GM10847 (cell line): ENCODE data around the gene MGRN1.

Experiments
- POLR2A ChIP-seq: IDR thresholded peaks from 2 replicates; pipeline ENCODE4 v1.6.1; 2011; ENCODE audit not compliant: insufficient read length; ENCODE audit errors: extremely low read depth

MGRN1 gene

DNA sequence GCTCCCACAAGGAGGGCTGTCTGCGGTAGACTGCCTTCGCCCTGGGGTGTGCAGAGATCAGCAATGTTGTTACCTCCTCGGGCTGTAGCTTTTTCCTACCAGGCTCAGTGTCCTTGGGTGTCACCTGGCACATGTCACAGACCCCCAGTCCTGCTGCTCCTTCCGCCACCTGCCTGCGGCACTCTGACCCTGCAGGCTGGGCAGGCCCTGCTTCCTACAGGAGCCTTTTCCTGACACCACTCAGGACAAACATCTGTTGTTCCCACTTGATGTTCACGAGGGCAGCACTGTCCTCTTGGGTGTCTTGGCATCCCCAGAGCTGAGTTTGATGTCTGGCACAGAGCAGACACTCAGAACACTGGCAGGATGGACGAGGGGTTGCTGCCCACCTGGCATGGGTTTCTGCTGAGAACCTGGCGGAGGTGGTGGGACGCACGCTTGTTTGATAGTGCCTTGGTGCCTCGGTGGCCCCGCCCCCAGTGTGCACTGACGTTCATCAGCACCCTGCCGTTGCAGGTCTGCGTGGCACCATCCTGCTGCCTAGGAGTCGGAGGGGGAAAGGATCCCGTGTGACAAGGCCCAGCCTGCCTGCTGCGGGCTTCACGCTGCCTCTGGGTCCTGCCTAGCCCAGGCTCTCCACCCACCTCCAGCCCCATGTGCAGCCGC lies 42.0 kb downstream of the MGRN1 start:
- TF ChIP-seq POLR2A = no peak

GRCh38 chr16:4667203-4667963 lies 42.8 kb downstream of the MGRN1 start:
- no peak for TF ChIP-seq POLR2A

- no peak for TF ChIP-seq POLR2A
These were observed 43.8 kb downstream of the MGRN1 start for GRCh38 chr16:4668313-4668960.

- no peak for TF ChIP-seq POLR2A
These were observed 48.9 kb downstream of the MGRN1 start for GRCh38 chr16:4673387-4674046.

DNA sequence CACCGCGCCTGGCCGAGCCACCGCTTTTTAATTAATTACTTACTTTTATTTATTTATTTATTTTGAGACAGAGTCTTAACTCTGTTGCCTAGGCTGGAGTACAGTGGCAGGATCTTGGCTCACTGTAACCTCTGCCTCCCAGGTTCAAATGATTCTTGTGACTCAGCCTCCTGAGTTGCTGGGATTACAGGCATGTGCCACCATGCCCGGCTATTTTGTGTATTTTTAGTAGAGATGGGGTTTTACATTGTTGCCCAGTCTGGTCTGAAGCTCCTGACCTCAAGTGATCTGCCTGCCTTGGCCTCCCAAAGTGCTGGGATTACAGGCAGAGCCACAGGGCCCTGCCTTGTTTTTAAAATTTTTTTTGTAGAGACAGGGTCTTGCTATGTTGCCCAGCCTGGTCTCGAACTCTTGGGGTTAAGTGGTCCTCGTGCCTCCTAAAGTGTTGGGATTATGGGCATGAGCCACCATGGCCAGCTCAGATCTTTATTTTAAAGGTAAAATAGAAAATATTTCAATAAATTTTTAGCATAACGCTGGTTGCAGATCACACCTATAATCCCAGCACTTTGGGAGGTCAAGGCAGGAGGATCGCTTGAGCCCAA lies 50.4 kb downstream of the MGRN1 start:
- TF ChIP-seq POLR2A = no peak

DNA sequence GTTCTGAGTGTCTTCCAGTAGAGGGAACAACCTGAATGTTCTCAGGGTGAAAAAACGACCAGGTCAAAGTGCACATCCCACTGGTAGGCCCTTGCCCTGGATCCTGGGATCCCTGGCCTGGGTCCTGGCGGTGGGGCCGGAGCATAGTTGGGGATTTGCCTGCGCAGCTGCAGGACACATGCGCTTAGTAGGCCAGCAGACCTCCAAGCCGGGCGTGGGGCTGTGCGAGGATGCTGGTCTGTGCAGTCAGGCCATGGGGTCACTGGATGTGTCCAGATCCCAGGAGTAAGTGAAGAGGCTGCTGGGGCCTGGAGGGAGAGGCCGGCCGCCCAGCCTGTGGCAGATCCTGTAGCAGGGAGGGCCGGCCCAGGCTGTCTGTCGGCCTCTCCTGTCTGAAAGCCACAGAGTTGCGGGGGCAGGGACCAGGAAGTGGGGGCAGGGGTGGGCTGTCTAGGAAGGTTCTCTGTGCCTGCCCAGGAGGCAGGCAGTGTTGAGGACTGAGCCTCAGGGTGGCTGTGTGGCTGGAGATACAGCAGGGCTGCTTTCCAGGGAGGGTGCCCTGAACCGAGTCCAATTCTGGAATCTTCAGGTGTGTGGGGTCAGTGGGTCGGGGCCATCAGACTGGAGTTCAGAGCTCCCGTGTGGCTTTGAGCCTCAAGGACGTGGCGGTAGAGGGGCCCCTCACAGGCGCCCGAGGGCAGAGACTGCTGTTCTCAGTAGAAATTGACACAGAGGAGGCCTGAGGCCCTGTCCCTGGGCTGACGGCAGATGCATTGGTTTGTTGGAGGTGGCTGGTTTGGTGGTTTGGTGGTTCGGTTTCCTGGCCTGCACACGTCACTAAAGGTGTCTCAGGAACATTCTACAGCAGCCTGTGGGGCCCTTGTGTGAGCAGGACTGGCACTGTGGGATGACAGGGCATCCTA lies 51.5 kb downstream of the MGRN1 start:
- no peak for TF ChIP-seq POLR2A

DNA sequence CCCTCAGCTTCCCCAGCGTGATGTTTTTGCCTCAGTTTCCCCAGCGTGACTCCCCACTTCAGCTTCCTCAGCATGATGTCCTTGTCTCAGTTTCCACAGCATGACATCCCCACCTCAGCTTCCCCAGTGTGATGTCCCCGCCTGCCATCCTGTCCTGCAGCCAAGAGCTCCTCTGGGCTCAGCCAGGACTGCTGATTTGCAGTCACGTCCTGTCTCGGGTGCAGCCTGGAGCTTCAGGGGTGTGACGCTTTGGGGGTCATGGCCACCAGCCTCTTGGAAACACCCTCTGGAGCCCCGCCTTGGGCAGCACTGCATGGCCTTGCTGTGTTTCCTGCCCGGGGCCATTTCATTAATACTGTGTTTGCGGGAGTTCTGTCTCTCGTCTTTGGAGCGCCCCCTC lies 52.2 kb downstream of the MGRN1 start:
- no peak for TF ChIP-seq POLR2A

DNA sequence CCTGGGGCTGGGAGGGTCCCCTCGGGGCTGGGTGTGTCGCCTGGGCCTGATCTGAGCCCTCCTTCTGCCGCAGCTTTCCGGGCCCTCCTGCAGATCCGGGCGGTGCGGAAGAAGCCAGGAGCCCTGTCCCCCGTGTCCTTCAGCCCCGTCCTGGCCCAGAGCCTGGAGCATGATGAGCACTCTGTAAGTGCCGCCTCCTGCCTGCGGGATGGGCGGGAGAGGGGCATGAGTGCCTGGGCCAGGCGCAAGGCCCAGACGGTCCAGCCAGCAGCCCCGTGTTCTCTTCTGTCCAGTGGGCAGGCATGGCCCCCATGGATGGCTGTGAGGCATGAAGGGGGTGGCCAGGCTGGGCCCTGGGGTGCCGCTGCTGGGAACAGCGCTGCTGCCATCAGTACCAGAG lies 52.8 kb downstream of the MGRN1 start:
- no peak for TF ChIP-seq POLR2A

DNA sequence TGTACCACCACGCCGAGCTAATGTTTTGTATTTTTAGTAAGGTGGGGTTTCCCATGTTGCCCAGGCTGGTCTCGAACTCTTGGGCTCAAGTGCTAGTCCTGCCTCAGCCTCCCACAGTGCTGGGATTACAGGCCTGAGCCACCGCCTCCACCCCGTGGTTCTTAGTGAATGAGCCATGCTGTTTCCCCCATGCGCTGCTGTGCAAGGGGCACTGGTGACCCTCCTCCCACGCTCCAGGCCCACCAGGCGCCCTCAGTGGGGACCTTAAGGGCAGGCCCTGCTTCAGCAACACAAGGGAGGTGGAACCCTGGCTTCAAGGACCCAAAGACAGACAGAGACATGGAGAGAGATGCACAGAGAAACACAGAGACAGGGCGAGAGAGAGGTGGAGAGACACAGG lies 53.4 kb downstream of the MGRN1 start:
- no peak for TF ChIP-seq POLR2A

GRCh38 chr16:4678596-4678995 lies 54.0 kb downstream of the MGRN1 start:
- TF ChIP-seq POLR2A = no peak

GRCh38 chr16:4679156-4679849 lies 54.7 kb downstream of the MGRN1 start:
- no peak for TF ChIP-seq POLR2A

DNA sequence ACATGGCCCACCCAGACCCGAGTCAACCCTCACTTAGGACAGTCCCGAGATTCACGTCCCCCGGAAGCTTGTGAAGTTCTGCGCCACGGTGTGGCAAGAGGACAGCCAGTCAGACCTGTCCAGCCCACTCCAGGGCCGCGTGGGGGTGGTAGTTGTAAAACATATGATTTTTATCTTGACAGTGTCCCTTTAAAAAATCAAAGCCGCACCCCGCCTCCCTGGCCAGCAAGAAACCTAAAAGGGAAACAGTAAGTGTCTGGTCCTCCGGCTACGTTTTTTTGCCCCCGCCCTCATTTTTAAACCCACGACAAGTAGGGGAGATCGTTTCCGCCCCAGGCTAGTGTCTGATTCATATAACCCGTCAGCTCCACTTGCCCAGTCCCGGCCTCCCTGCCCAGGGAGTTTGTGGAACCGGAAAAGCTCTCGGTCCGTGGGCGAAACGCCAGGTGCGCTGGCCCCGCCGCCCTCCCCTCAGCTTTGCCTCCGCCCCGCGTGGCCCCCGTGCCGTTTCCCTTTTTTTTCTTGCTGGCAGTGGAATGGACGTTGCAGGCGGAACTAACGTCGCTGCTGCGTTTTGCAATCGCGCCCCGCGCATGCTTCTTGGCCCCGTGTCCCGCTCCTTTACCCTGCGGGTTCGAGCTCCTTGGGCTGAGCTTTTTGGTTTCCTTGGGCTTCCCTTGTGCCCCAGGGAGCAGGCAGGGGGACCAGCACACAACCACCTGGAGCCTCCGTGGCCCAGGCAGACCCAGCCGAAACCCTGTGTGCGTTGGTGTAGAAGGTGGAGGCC lies 55.4 kb downstream of the MGRN1 start:
- no peak for TF ChIP-seq POLR2A
